ENCODE measurements around the gene BCAP31.
"Not testable (repeated sequence)": the region's sequence is repeated elsewhere in the genome, so short reads cannot be mapped to it uniquely, and the experiment has no call there.

Gene BCAP31

GRCh38 chrX:153736071-153736820 is 12.1 kb upstream of the BCAP31 start:
- FAIRE-seq: no peak
- no peak for DNase-seq (ENCODE audit: insufficient read length, low spot score)

GRCh38 chrX:153735274-153735673 is 11.1 kb upstream of the BCAP31 start:
- no peak for FAIRE-seq
- no peak for DNase-seq (ENCODE audit: insufficient read length, low spot score)

- DNase-seq (ENCODE audit: insufficient read length, low spot score): no peak
- no peak for FAIRE-seq
Observed at GRCh38 chrX:153734871-153735270, 10.7 kb upstream of the BCAP31 start.

GRCh38 chrX:153733651-153734240 is 9.6 kb upstream of the BCAP31 start:
- no peak for DNase-seq (ENCODE audit: insufficient read length, low spot score)
- no peak for FAIRE-seq

GRCh38 chrX:153732401-153732800 is 8.2 kb upstream of the BCAP31 start:
- FAIRE-seq (no peak), DNase-seq (ENCODE audit: insufficient read length, low spot score) (peak; percentile 24)

GRCh38 chrX:153731845-153732215 is 7.6 kb upstream of the BCAP31 start:
- DNase-seq (ENCODE audit: insufficient read length, low spot score): no peak
- no peak for FAIRE-seq

- FAIRE-seq (no peak), DNase-seq (ENCODE audit: insufficient read length, low spot score) (no peak)
Observed at GRCh38 chrX:153731117-153731844, 7.1 kb upstream of the BCAP31 start.

GRCh38 chrX:153730115-153730514 is 5.9 kb upstream of the BCAP31 start:
- not testable (repeated sequence) for DNase-seq (ENCODE audit: insufficient read length, low spot score); FAIRE-seq

- no peak for FAIRE-seq
- no peak for DNase-seq (ENCODE audit: insufficient read length, low spot score)
Observed at GRCh38 chrX:153728951-153729631, 4.9 kb upstream of the BCAP31 start.

- DNase-seq (ENCODE audit: insufficient read length, low spot score) (no peak), FAIRE-seq (no peak)
Observed at GRCh38 chrX:153728095-153728494, 3.9 kb upstream of the BCAP31 start.

- no peak for DNase-seq (ENCODE audit: insufficient read length, low spot score)
- FAIRE-seq: no peak
Observed at GRCh38 chrX:153727123-153727931, 3.1 kb upstream of the BCAP31 start.

- no peak for FAIRE-seq
- DNase-seq (ENCODE audit: insufficient read length, low spot score): no peak
Observed at GRCh38 chrX:153726286-153727122, 2.3 kb upstream of the BCAP31 start.

GRCh38 chrX:153725832-153726285 is 1.7 kb upstream of the BCAP31 start:
- FAIRE-seq (no peak), DNase-seq (ENCODE audit: insufficient read length, low spot score) (no peak)

GRCh38 chrX:153725039-153725831 is 1.0 kb upstream of the BCAP31 start:
- DNase-seq (ENCODE audit: insufficient read length, low spot score): no peak
- no peak for FAIRE-seq

GRCh38 chrX:153723351-153724251 is 586 bp downstream of the BCAP31 start:
- DNase-seq (ENCODE audit: insufficient read length, low spot score) (peak; percentile 11), FAIRE-seq (no peak)

- no peak for DNase-seq (ENCODE audit: insufficient read length, low spot score)
- FAIRE-seq: no peak
Observed at GRCh38 chrX:153722704-153723350, 1.4 kb downstream of the BCAP31 start.

- DNase-seq (ENCODE audit: insufficient read length, low spot score) (no peak), FAIRE-seq (no peak)
Observed at GRCh38 chrX:153719701-153720100, 4.5 kb downstream of the BCAP31 start.

Data from HTR-8/SVneo (cell line).